Upper lobe of right lung (tissue), 1 donor: ENCODE results near the gene OLIG3. TPM values are rescaled to one million over a fixed set of nuclear protein-coding genes. Genes with fewer than 3 reads are reported as not detected.

ENCODE experiments used
- ATAC-seq: fragments of 200-7000 bp; cut with Tn5 transposase; one replicate; pipeline ENCODE4 v1.9.1; 2020; ENCODE audit warnings: mild to moderate bottlenecking, moderate library complexity
- DNase-seq: peaks from one replicate; pipeline ENCODE4 v3.0.0-alpha.2; 2020
- H3K27ac ChIP-seq: fragments of 200-600 bp; one replicate; pipeline ENCODE4 v1.8.0; 2022
- H3K27me3 ChIP-seq: fragments of 200-600 bp; one replicate; pipeline ENCODE4 v1.8.0; 2022; ENCODE audit warnings: mild to moderate bottlenecking
- H3K36me3 ChIP-seq: fragments of 200-600 bp; one replicate; pipeline ENCODE4 v1.8.0; 2022
- H3K4me1 ChIP-seq: fragments of 200-600 bp; one replicate; pipeline ENCODE4 v1.8.0; 2022
- H3K4me3 ChIP-seq: fragments of 200-600 bp; one replicate; pipeline ENCODE4 v1.8.0; 2022; ENCODE audit warnings: mild to moderate bottlenecking
- H3K9me3 ChIP-seq: fragments of 200-600 bp; one replicate; pipeline ENCODE4 v1.8.0; 2022
- CTCF ChIP-seq: fragments of 200-600 bp; IDR thresholded peaks from one replicate; pipeline ENCODE4 v1.8.0; 2022; ENCODE audit warnings: antibody characterized with exemption
- intact Hi-C: fragments of 100-400 bp; cut with DNase I; formaldehyde crosslinking; loops from one replicate; pipeline ENCODE4 v1.11.0; 2022
- total RNA-seq: library from RNA; stranded (reverse); fragmentation: NEBNext Ultra II Directional; extraction: Animal tissue kit (Norgen Biotek cat#: 25700); gene quantifications from one replicate; pipeline ENCODE4 v1.2.1, GENCODE V29; 2021
- donor health status: DM: no; HTN: yes; CAD: no; lungs with severe emphysema.

OLIG3 gene
- total RNA-seq, 1 donor from 2014 or later: not detected

DNA sequence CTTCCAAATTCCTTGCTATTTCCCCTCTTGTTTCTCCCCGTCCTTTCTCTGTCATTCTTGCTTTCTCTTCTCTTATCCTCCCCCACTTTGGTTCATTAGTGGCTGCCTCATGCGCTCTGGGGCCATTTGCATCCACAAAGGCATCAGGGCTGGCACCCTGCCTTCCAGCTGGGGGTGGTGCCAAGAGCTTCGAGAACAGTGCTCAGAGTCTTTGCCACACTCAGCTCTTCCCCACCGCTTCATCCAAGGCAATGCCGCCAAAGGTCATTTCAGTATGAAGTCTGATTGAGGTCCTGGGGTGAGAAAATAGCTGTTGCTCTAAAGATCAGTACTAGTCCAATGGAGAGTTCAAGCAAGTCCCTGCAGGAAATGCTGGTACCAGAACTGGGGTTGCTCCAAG lies 22.7 kb downstream of the OLIG3 start:
- Histone ChIP-seq H3K9me3 (no peaks in the 10 kb centered on the region), H3K27me3 (peaks cover 12% of the 10 kb centered on the region), H3K27ac (no peak overlapping the region), H3K36me3 (no peaks in the 10 kb centered on the region), H3K4me1 (no peaks in the 10 kb centered on the region), H3K4me3 (no peak overlapping the region)
- TF ChIP-seq CTCF: no peak
- intact Hi-C loops: no loop called here
- ATAC-seq (no peak), DNase-seq (no peak)

GRCh38 chr6:137467211-137467610 lies 27.0 kb downstream of the OLIG3 start:
- peak; percentile 55 for ATAC-seq
- H3K9me3 ChIP-seq: no peaks in the 10 kb centered on the region

GRCh38 chr6:137465378-137466009 lies 28.7 kb downstream of the OLIG3 start:
- no peak overlapping the region for H3K27ac ChIP-seq
- no peak overlapping the region for H3K4me3 ChIP-seq
- no peaks in the 10 kb centered on the region for H3K27me3 ChIP-seq
- no peak for TF ChIP-seq CTCF
- ATAC-seq (no peak), DNase-seq (no peak)
- intact Hi-C loops: no loop called here
- no peaks in the 10 kb centered on the region for H3K4me1 ChIP-seq
- H3K9me3 ChIP-seq: no peaks in the 10 kb centered on the region
- H3K36me3 ChIP-seq: no peaks in the 10 kb centered on the region

More at GRCh38 chr6:137467211-137467610, 27.0 kb downstream of the OLIG3 start:
- Histone ChIP-seq H3K4me1 (no peaks in the 10 kb centered on the region), H3K4me3 (no peak overlapping the region), H3K36me3 (no peaks in the 10 kb centered on the region), H3K27ac (no peak overlapping the region), H3K27me3 (no peaks in the 10 kb centered on the region)
- no peak for DNase-seq
- no peak for TF ChIP-seq CTCF
- intact Hi-C loops: no loop called here

DNA sequence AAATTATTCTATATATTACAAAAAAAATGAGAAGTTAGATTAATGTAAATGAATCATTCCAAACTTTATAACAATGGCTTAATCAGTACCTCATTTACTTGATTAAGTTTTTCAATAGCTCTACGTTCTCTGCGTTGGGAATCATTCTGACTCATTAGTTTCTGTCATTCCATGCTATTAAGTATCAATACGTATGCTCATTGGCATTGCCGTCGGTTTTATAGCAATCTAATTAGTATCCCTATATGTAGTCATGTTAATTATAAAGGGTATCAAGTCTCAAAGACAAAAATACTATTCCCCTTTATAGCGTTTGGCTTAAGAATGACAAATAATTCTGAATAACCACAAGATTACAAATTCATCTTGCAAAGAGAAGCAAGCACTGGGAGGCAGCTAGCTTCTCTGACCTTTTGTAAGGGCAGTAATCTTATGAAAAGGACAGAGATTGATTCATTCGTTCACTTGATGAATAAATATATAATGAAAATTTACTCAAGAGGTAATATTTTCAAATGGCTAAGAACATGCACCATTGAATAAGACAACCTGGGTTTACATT lies 41.8 kb downstream of the OLIG3 start:
- intact Hi-C loops: no loop called here
- no peaks in the 10 kb centered on the region for H3K9me3 ChIP-seq
- no peaks in the 10 kb centered on the region for H3K27me3 ChIP-seq
- DNase-seq (no peak), ATAC-seq (no peak)
- H3K4me3 ChIP-seq: no peak overlapping the region
- no peak for TF ChIP-seq CTCF
- no peaks in the 10 kb centered on the region for H3K36me3 ChIP-seq
- no peaks in the 10 kb centered on the region for H3K4me1 ChIP-seq
- no peak overlapping the region for H3K27ac ChIP-seq

- DNase-seq: no peak
- intact Hi-C loops: no loop called here
Measured at GRCh38 chr6:137443901-137444300, 50.3 kb downstream of the OLIG3 start.

More at GRCh38 chr6:137443901-137444300, 50.3 kb downstream of the OLIG3 start:
- H3K4me1 ChIP-seq: no peaks in the 10 kb centered on the region
- no peak overlapping the region for H3K27ac ChIP-seq
- H3K4me3 ChIP-seq: no peak overlapping the region
- H3K9me3 ChIP-seq: no peaks in the 10 kb centered on the region
- H3K36me3 ChIP-seq: no peaks in the 10 kb centered on the region
- H3K27me3 ChIP-seq: no peaks in the 10 kb centered on the region
- ATAC-seq: no peak
- no peak for TF ChIP-seq CTCF
